ENCODE data around the gene USP44.

Gene USP44

GRCh38 chr12:95548056-95548538 lies 3.2 kb downstream of the USP44 start:
- no peak for DNase-seq

- peak; percentile 71 for DNase-seq
These were observed 3.7 kb downstream of the USP44 start for GRCh38 chr12:95547522-95548055.

GRCh38 chr12:95546491-95546813 lies 4.8 kb downstream of the USP44 start:
- DNase-seq: peak; percentile 30

DNA sequence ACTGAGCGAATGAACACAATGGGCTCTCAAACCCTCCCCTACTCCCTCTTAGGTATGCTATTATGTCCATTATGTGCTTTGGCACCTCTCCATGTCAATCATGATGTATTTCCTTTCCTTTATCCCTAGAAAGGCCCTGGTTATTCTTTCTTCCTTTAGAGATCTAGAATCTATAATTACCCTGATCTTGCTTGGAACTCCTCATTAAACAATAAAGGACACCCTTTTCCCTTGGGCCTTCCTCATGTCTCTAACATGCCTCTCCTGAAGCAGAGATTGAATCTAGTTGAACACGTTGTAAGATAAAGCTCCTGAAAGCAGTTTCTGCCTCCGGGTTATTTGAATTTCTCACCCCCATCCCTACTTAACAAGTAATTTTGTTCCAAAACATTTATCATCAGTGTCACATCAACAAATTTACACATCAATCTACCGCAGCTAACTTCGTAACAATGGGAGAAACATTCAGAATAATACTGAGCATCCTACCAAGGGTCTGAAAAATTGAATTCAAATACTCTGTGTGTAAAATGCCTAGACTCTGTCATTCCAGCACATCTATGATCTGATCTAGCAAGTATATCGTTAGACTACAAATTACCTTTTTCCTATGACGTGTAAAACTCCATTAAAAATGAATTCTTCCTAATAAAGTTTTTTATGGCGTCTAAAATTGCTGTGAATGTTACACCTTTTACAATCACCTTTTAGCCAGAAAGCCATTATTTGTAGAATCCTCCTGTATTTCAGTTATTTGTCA lies 5.4 kb downstream of the USP44 start:
- peak; percentile 11 for DNase-seq

GRCh38 chr12:95545303-95545702 lies 6.0 kb downstream of the USP44 start:
- no peak for DNase-seq

DNA sequence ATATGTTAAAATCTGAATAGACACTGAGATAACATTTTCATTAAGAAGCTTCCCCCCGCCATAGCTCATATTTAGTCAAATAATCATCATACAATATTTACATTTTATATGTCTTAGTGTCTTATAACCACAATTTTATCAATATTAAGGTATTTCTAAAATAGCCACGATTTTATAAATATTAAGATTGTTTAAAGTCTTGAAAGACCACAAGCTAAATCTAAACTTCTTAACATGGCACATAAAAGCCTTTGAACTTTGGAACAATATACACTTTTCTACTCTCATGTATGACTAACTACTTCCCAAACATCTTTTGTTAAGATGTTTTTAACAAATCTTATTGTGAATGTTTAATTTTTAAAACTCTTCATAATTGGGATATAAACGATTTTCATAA lies 6.5 kb downstream of the USP44 start:
- no peak for DNase-seq

DNA sequence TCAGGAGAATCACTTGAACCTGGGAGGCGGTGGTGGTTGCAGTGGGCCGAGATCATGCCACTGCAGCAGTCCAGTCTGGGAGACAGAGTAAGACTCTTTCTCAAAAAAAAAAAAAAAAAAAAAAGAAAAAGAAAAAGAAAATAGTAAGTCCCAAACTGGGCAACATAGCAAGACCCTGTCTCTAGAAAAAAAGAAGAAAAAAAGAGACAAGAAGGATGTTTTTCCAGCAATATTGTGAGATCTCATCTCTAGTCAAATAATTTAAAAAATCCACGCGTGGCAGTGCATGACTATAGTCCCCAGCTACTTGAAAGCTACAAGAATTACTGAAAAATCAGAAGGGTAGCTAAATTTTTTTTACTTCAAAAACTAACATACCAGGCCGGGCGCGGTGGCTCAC lies 8.0 kb downstream of the USP44 start:
- no peak for DNase-seq

- no peak for DNase-seq
These were observed 9.8 kb downstream of the USP44 start for GRCh38 chr12:95541436-95541835.

GRCh38 chr12:95538656-95539055 lies 12.6 kb downstream of the USP44 start:
- no peak for DNase-seq

DNA sequence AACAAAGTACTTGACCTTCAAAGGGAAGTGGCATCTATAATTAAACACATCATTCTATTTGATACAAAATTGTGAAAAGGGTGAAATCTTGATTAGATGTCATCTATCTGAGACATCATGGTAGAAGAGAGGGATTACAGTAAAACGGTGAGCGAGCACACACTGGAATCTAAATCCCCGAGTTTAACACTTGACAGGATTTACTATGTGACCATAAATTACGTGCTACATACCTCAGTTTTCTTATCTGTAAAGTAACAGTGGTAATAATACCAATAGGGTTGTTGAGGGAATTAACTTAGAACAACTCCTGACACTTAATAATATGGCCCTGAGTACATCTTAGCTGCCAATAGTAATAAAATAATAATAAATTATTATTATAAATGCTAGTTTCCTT lies 13.3 kb downstream of the USP44 start:
- no peak for DNase-seq

- no peak for DNase-seq
These were observed 17.3 kb downstream of the USP44 start for GRCh38 chr12:95533985-95534384.

- DNase-seq: no peak
These were observed 18.4 kb downstream of the USP44 start for GRCh38 chr12:95532851-95533250.

GRCh38 chr12:95529693-95530225 lies 21.5 kb downstream of the USP44 start:
- no peak for DNase-seq

DNA sequence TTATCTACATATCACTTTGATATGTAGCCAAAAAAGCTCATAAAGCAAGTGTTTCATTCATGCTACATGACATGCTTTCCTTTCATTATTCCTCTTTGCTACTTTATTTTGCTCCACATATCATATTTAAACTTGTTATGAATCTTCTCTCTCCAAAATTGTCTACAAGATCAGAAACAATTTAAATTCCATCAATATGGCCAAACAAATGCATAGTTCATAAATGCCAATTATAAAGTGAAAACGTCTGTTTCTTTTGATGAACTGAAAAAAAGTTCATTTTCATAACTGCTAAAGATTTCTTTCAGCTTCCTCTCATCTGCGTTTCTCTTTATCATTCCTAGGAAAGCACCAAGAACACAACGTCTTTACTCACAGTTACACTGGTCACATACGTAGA lies 22.8 kb downstream of the USP44 start:
- no peak for DNase-seq

GRCh38 chr12:95522692-95523091 lies 28.6 kb downstream of the USP44 start:
- DNase-seq: no peak

DNA sequence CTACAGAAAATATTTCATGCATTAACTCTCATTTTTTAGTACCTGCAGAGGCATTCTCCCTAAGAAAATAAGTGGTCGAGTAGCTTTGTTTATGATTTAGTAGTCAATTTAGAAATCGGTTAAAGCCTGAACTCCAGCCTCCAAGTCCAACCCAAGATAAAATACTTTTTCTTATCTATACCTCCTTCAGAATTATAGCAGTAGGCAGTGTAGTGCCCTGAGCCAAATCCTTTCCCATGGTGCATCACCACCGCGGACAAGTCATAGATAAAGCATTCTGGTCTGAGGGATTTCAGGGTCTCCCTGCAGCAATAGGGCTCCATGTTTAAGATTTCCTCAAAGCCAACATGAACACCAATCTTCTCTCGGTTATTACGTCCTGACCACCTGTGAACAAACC lies 30.5 kb downstream of the USP44 start:
- DNase-seq: no peak

GRCh38 chr12:95518944-95519343 lies 32.3 kb downstream of the USP44 start:
- DNase-seq: no peak

DNA sequence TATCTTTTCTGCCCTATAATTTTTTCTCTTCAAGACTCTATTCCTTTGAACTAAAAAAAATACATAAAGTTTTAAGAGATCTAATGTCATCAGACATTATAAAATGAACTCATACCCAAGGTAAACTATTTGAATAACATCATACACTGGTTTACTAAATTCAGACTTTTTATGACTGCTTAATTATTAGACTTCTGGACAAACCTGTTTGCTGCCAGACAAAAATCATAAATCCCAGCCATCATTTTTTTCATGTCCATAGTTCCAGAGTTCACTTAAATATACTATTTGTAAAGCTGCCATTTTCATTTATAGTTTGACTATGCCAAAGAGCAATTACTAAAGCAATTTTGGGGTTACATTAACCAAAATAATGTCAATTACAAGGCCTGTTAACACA lies 34.0 kb downstream of the USP44 start:
- no peak for DNase-seq

DNA sequence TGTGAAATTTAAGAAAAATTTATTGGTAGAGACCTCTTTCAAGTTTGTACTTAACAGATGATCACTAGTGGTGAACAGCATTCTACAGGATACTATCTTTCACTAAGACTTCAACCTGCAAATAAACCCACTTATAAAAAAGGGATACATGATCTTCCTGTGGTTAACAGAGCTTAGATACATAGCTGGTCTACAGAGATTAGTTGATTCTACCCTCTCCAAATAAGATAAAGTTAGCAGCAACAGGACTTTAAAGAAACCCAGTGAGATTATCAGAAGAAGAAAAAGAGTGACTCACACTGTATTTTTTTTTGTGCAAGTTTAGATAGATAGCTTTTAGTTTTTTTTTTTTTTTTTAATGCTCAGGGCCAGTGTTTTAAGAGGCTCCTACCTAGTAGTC lies 34.5 kb downstream of the USP44 start:
- DNase-seq: no peak

DNA sequence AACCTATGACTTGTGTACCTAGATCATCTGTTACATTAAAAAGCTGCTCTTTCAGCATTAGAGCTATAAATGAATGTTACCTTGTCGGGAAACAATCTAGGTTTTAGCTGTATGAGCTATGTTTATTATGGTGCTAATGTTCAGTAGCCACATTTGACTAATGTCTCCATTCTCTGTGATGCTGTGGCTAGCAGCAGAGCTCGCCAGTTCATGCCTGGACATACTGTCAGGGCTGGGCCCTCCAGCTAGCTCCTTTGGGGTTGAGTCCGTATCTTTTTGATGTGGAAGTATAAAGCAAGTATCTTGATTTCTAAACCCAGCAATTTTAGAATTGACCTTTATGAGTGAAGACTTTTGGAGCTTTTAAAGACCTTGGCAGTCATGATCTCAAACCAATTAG lies 36.1 kb downstream of the USP44 start:
- no peak for DNase-seq

GRCh38 chr12:95513599-95513998 lies 37.7 kb downstream of the USP44 start:
- no peak for DNase-seq

- no peak for DNase-seq
These were observed 39.3 kb downstream of the USP44 start for GRCh38 chr12:95511977-95512376.

DNA sequence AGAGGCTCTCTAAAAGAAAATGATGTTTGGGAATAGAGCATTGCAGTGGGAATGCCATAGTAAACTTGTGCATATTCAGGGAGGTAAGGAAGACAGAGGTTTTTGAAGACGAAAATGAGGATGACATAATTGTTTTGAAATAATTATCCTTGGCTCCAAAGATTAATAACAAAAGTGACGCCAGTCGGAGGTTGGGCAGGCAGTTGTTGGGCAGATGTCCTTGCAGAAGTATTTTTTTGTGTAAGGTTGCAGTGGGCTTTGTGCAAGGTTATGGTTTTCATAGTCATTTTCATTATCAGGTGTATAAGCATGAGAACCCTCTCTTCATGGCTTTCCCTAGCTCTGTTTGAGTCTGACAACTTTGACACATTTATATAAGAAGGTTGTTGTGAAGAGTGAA lies 42.0 kb downstream of the USP44 start:
- no peak for DNase-seq
